B cell (primary cell): ENCODE measurements around the gene PLA2G3. TPM values are rescaled to one million over a fixed set of nuclear protein-coding genes. Genes with fewer than 3 reads are reported as not detected.

Source experiments
- ATAC-seq: fragments of 200-7000 bp; cut with Tn5 transposase; one replicate; pipeline ENCODE4 v1.10.0; 2021; ENCODE audit warnings: low read depth, mild to moderate bottlenecking, moderate number of reproducible peaks, moderate library complexity
- CTCF ChIA-PET: fragments of 350-600 bp; sonication (Branson Sonifier 250); formaldehyde crosslinking; loops from one replicate; lab custom pipeline; 2021; ENCODE audit warnings: antibody characterized with exemption, inconsistent platforms; lab: Charles Lee
- POLR2A ChIA-PET: fragments of 350-600 bp; sonication (Branson Sonifier 250); formaldehyde crosslinking; loops from one replicate; lab custom pipeline; 2021; ENCODE audit warnings: antibody characterized with exemption; lab: Charles Lee
- DNase-seq: peaks from one replicate; pipeline ENCODE4 v3.0.0; 2013
- H2AFZ ChIP-seq: 2 replicates; pipeline ENCODE4 v1.6.1; 2012; ENCODE audit warnings: mild to moderate bottlenecking, low read depth, low read length; ENCODE audit not compliant: insufficient read depth, poor library complexity, severe bottlenecking
- H3K27ac ChIP-seq, 2 donors: 1 replicate in 1 of 2; 2 replicates in 1 of 2; pipeline ENCODE4 v1.5.1; 2012 to 2013; ENCODE audit warnings: low read length in 2 of 2, mild to moderate bottlenecking in 2 of 2, moderate library complexity in 1 of 2
- H3K27me3 ChIP-seq, 4 experiments: fragments of 200-600 bp in 1 of 4; sonication (generic) in 1 of 4; replicated peaks in 1 of 4; 1 replicate in 2 of 4; 2 replicates in 2 of 4; pipeline versions ENCODE4 v1.6.1 to v1.7.0; 2013 to 2016; ENCODE audit warnings: low read length in 3 of 4, mild to moderate bottlenecking in 2 of 4, mixed read lengths in 1 of 4, moderate library complexity in 1 of 4; ENCODE audit not compliant: insufficient read depth in 4 of 4, control insufficient read depth in 3 of 4; ENCODE audit errors: control extremely low read depth in 1 of 4
- H3K36me3 ChIP-seq, 2 experiments: replicated peaks in 1 of 2; 1 replicate in 1 of 2; 2 replicates in 1 of 2; pipeline versions ENCODE4 v1.6.1 to v1.7.1; 2013; ENCODE audit warnings: low read length in 1 of 2; ENCODE audit not compliant: insufficient read depth in 2 of 2, control insufficient read depth in 1 of 2; ENCODE audit errors: control extremely low read depth in 1 of 2, extremely low read depth in 1 of 2
- H3K4me1 ChIP-seq, 2 donors: fragments of 200-600 bp in 1 of 2; sonication (generic) in 1 of 2; 1 replicate in 1 of 2; 2 replicates in 1 of 2; pipeline versions ENCODE4 v1.5.1 to v1.6.1; 2013 to 2017; ENCODE audit warnings: low read length in 2 of 2; ENCODE audit not compliant: control insufficient read depth in 2 of 2, insufficient read depth in 2 of 2
- H3K4me2 ChIP-seq: replicated peaks from 2 replicates; pipeline ENCODE3; 2012; ENCODE audit warnings: mild to moderate bottlenecking, low read depth, low read length; ENCODE audit not compliant: poor library complexity, severe bottlenecking
- H3K4me3 ChIP-seq, 5 experiments: fragments of 200-600 bp in 1 of 5; sonication (generic) in 1 of 5; 1 replicate in 3 of 5; 2 replicates in 2 of 5; pipeline versions ENCODE4 v1.5.1 to v1.7.0; 2011 to 2016; ENCODE audit warnings: low read length in 4 of 5, mild to moderate bottlenecking in 4 of 5, low read depth in 2 of 5, control low read depth in 1 of 5, moderate library complexity in 1 of 5; ENCODE audit not compliant: insufficient read depth in 1 of 5; ENCODE audit errors: control extremely low read depth in 1 of 5, extremely low read depth in 1 of 5
- H3K79me2 ChIP-seq: fragments of 200-600 bp; sonication (generic); one replicate; pipeline ENCODE4 v1.6.0; 2016; ENCODE audit warnings: low read length; ENCODE audit not compliant: control insufficient read depth, insufficient read depth
- H3K9ac ChIP-seq: fragments of 200-600 bp; sonication (generic); 2 replicates; pipeline ENCODE4 v1.6.1; 2017; ENCODE audit warnings: mild to moderate bottlenecking, low read length, moderate library complexity
- H3K9me3 ChIP-seq, 3 donors: one replicate each; pipeline versions ENCODE4 v1.6.1 to v1.7.1; 2013; ENCODE audit warnings: low read length in 2 of 3; ENCODE audit not compliant: control insufficient read depth in 2 of 3, insufficient read depth in 1 of 3; ENCODE audit errors: control extremely low read depth in 1 of 3
- H4K20me1 ChIP-seq: 2 replicates; pipeline ENCODE4 v1.6.0; 2012; ENCODE audit warnings: mild to moderate bottlenecking, low read length; ENCODE audit not compliant: insufficient read depth, control insufficient read depth, poor library complexity, severe bottlenecking
- H3K27ac Mint-ChIP-seq: one replicate; pipeline ENCODE4 v1.8.0; 2021; ENCODE audit warnings: mixed read lengths
- H3K27me3 Mint-ChIP-seq: one replicate; pipeline ENCODE4 v1.8.0; 2021; ENCODE audit warnings: mixed read lengths
- H3K4me1 Mint-ChIP-seq: one replicate; pipeline ENCODE4 v1.8.0; 2021; ENCODE audit warnings: mixed read lengths
- H3K4me3 Mint-ChIP-seq: one replicate; pipeline ENCODE4 v1.8.0; 2021; ENCODE audit warnings: mixed read lengths
- H3K9me3 Mint-ChIP-seq: one replicate; pipeline ENCODE4 v1.8.0; 2022; ENCODE audit warnings: mixed read lengths; ENCODE audit not compliant: insufficient read depth
- EZH2 ChIP-seq: IDR thresholded peaks from 2 replicates; pipeline ENCODE4 v1.6.1; 2012; ENCODE audit warnings: borderline replicate concordance, low read depth, mild to moderate bottlenecking, moderate library complexity, low read length; ENCODE audit not compliant: insufficient read depth, poor library complexity, severe bottlenecking
- WGBS: methylation state at CpG from one replicate; pipeline ENCODE4 v1.1.5; 2013; ENCODE audit warnings: missing lambda C conversion rate; ENCODE audit not compliant: insufficient coverage; 5-methylcytosine and 5-hydroxymethylcytosine counted together
- intact Hi-C: fragments of 100-400 bp; cut with micrococcal nuclease; formaldehyde crosslinking; loops from one replicate; pipeline ENCODE4 v1.10.0; 2022
- polyA plus RNA-seq: library from polyadenylated mRNA; depleted of rRNA; stranded (reverse); fragments of >200 nt; gene quantifications from 2 replicates; pipeline ENCODE4 v1.2.3, GENCODE V29; 2012
- total RNA-seq, 2 donors: library from RNA; stranded (reverse); fragments of 120-200 nt in 1 of 2; gene quantifications; 1 replicate in 1 of 2; 2 replicates in 1 of 2; pipeline versions ENCODE4 v1.2.3 to v1.2.4, GENCODE V29; 2013 to 2022
- TF ChIP-seq, protein P1 (sequence below): fragments of 200-600 bp; IDR thresholded peaks from one replicate; pipeline ENCODE4 v1.8.0; 2022; ENCODE audit warnings: antibody characterized with exemption, mild to moderate bottlenecking

Gene PLA2G3
- total and polyA plus RNA-seq, 2 donors (not counting 1 experiment from before 2014, with no cell fraction given): not detected

DNA sequence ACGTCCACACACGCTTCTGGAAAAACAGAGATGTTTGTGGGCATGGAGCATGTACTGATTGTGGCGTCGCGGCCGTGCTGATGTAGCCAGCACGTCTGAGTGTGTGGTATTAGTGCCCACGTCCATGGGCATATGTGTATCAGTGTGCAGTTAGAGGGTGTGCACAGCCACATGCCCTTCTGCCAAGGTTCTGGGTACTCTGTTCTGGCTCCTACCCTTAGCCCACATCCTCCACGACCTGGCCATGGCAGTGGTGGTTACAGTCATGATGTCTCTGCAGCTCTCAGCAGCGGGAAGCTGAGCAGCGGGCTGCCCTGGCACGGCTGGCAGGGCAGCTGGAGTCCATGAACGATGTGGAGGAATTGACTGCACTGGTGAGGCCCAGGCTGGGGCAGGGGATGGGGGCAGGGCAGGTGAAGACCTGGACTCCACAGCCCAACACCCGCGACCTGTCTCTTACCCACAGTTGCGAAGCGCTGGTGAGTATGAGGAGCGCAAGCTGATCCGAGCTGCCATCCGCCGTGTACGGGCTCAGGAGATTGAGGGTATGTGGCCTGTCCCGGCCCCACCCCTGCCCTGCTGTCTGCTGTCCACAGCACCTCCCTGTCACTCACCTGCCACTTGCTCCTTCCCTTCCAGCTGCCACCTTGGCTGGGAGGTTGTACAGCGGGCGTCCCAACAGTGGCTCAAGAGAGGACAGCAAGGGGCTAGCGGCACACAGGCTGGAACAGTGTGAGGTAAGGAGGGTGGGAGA, 51.9 kb downstream of the PLA2G3 start:
- intact Hi-C loops: loop anchor here (2.0 to 5.0 kb wide), 2 partner anchors 60 to 326 kb away; no protein-coding TSS in a partner anchor
- H3K9me3 Mint-ChIP-seq: no peaks in the 10 kb centered on the region
- ChIA-PET CTCF (interaction anchor here (0.8 to 2.3 kb wide), 10 partner anchors 7 to 187 kb away, joined by 3 to 9 read pairs (median 4); partner anchors contain the start of gene SELENOM), POLR2A (no interaction called here)
- Histone ChIP-seq H3K9ac (no peak overlapping the region), H4K20me1 (no peaks in the 10 kb centered on the region), H3K4me2 (no peak overlapping the region), H3K27me3 (no peaks in the 10 kb centered on the region), H2AFZ (no peak overlapping the region), H3K27ac (no peak overlapping the region), H3K36me3 (no peaks in the 10 kb centered on the region), H3K4me3 (no peak overlapping the region), H3K9me3 (no peaks in the 10 kb centered on the region), H3K79me2 (peaks cover 4% of the 10 kb centered on the region), H3K4me1 (peaks cover 24 to 49% of the 10 kb centered on the region in 2 donors)
- DNase-seq (peak; percentile 25), ATAC-seq (no peak)
- H3K27ac Mint-ChIP-seq: no peak overlapping the region
- WGBS: 96% methylated on average over 19 of the region's 26 CpGs
- TF ChIP-seq, protein P1, sequence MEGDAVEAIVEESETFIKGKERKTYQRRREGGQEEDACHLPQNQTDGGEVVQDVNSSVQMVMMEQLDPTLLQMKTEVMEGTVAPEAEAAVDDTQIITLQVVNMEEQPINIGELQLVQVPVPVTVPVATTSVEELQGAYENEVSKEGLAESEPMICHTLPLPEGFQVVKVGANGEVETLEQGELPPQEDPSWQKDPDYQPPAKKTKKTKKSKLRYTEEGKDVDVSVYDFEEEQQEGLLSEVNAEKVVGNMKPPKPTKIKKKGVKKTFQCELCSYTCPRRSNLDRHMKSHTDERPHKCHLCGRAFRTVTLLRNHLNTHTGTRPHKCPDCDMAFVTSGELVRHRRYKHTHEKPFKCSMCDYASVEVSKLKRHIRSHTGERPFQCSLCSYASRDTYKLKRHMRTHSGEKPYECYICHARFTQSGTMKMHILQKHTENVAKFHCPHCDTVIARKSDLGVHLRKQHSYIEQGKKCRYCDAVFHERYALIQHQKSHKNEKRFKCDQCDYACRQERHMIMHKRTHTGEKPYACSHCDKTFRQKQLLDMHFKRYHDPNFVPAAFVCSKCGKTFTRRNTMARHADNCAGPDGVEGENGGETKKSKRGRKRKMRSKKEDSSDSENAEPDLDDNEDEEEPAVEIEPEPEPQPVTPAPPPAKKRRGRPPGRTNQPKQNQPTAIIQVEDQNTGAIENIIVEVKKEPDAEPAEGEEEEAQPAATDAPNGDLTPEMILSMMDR: no peak
- TF ChIP-seq EZH2: no peak
- H3K4me3 Mint-ChIP-seq: no peak overlapping the region
- H3K27me3 Mint-ChIP-seq: no peaks in the 10 kb centered on the region
- H3K4me1 Mint-ChIP-seq: peaks cover 26% of the 10 kb centered on the region

DNA sequence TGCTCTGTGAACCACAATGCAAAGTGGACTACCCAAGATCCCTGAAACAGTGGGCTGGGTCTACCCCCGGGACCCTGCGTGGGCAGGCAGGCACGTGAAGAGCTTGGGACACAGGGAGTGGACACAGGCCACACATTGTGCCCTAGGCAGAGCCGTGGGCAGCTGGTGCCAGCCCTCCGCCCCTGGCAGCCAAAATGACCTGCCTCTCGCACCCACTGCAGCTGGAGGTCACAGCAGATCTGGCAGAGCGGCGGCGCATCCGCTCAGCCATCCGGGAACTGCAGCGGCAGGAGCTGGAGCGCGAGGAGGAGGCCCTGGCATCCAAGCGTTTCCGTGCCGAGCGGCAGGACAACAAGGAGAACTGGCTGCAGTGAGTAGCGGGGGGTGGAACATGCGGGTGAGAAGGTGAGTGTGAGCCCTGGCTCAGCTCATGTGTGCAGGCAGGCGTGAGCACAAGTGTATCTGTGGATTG, 52.5 kb downstream of the PLA2G3 start:
- no peak overlapping the region for H3K9ac ChIP-seq
- POLR2A ChIA-PET: no interaction called here
- no peak overlapping the region for H3K4me3 Mint-ChIP-seq
- no peak for TF ChIP-seq EZH2
- TF ChIP-seq, protein P1: no peak
- WGBS: 98% methylated on average over 21 of the region's 21 CpGs
- H3K27me3 ChIP-seq: no peaks in the 10 kb centered on the region
- no peak for DNase-seq
- peaks cover 25 to 55% of the 10 kb centered on the region in 2 donors for H3K4me1 ChIP-seq
- H3K79me2 ChIP-seq: peaks cover 4% of the 10 kb centered on the region
- no peak overlapping the region for H3K27ac ChIP-seq
- CTCF ChIA-PET: interaction anchor here (0.8 to 1.9 kb wide), 5 partner anchors 8 to 187 kb away, joined by 3 to 7 read pairs (median 4); partner anchors contain the start of gene SELENOM
- H3K36me3 ChIP-seq: no peaks in the 10 kb centered on the region
- no peaks in the 10 kb centered on the region for H4K20me1 ChIP-seq
- H3K4me3 ChIP-seq: no peak overlapping the region
- H3K9me3 ChIP-seq: no peaks in the 10 kb centered on the region
- H2AFZ ChIP-seq: no peak overlapping the region
- peaks cover 31% of the 10 kb centered on the region for H3K4me1 Mint-ChIP-seq
- no peaks in the 10 kb centered on the region for H3K27me3 Mint-ChIP-seq
- no peaks in the 10 kb centered on the region for H3K9me3 Mint-ChIP-seq
- ATAC-seq: no peak
- no peak overlapping the region for H3K4me2 ChIP-seq
- intact Hi-C loops: loop anchor here (2.0 to 5.0 kb wide), 2 partner anchors 61 to 325 kb away; no protein-coding TSS in a partner anchor
- no peak overlapping the region for H3K27ac Mint-ChIP-seq
